LHCN-M2 (cell line): ENCODE results near the gene EXOC1L. TPM values are rescaled to one million over a fixed set of nuclear protein-coding genes. Genes with fewer than 3 reads are reported as not detected.
"Not testable (repeated sequence)": the region's sequence is repeated elsewhere in the genome, so short reads cannot be mapped to it uniquely, and the experiment has no call there.

Experiments
- DNase-seq: peaks from one replicate; pipeline ENCODE4 v3.0.0-alpha.2; 2012; ENCODE audit warnings: low read depth
- total RNA-seq: library from RNA; depleted of rRNA; stranded (reverse); fragments of >200 nt; gene quantifications from 2 replicates; pipeline ENCODE4 v1.2.3, GENCODE V29; 2014

EXOC1L gene
- total RNA-seq, 1 experiment from 2014 or later = not detected

DNA sequence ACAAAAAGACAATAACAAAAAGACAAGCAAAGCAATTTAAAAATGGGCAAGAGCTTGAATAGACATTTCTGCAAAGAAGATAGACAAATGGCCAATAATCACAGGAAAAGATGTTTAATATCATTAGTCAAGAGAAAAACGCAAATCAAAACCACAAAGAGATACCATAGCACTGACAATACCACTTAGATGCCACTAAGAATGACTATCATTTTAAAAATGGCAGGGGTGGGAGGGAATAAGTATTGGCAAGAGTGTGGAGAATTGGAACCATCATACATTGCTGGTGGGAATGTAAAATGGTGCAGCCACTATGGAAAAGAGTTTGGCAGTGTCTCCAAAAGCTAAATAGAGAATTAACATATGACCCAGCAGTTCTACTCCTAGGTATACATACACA lies 18.8 kb downstream of the EXOC1L start:
- peak; percentile 16 for DNase-seq

DNA sequence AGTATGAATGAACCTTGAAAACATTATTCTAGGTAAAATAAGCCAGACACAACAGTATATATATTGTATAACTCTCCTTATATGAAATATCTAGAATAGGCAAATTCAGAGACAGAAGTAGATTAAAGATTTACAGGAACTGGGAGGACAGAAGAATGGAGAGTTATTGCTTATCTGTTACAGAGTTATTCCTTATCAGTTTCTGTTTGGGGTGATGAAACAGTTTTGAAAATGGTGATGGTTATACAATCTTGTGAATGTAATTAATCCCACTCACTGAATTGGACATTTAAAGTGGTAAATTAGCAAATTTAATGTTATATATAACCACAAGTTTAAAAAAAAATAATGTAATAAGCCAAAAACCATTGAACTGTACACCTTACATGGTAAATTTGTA lies 19.4 kb downstream of the EXOC1L start:
- no peak for DNase-seq

- no peak for DNase-seq
Measured at GRCh38 chr4:55840956-55841355, 21.4 kb downstream of the EXOC1L start.

DNA sequence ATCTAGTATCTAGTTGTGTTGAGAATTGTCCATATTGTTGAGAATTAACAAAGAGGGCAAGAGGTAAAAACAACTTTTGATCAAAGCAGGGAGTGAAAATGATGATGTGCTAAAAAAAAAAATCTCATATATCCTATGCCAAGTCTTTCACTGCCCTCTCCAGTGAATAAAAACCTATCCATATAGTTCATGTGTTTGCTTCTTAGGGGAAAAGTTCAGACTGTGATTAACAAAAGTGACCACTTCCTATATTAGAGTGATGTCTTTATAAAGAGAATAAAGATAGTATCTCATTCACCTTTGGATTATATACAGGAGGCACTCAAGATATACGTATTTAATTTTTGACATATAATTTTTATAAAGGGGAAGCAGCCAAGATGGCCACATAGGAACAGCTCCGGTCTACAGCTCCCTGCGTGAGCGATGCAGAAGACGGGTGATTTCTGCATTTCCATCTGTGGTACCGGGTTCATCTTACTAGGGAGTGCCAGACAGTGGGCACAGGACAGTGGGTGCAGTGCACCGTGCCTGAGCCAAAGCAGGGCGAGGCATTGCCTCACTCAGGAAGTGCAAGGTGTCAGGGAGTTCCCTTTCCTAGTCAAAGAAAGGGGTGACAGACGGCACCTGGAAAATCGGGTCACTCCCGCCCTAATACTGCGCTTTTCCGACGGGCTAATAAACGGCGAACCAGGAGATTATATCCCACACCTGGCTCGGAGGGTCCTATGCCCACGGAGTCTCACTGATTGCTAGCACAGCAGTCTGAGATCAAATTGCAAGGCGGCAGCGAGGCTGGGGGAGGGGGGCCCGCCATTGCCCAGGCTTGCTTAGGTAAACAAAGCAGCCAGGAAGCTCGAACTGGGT lies 22.0 kb downstream of the EXOC1L start:
- DNase-seq = not testable (repeated sequence)

- DNase-seq = not testable (repeated sequence)
Measured at GRCh38 chr4:55842312-55842711, 22.7 kb downstream of the EXOC1L start.

DNA sequence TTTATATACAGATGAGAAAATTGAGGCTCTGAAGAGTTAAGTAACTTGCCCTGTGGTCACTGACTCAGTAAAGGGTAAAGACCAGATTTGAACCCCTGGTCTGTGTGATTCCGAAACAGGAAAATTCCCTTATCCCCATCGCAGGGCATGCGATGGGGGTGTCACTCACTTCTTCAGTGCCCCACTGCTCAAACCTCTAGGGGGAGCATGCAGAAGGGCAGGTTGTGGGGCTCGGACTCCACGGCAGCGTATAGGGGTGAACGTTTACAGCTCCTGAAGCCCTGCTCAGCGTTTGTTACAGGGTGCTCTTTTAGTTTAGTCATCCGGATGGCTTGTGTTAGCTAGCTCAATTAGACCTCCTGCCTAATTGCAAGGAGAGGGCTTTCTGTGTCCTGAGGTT lies 30.1 kb downstream of the EXOC1L start:
- DNase-seq = no peak

- DNase-seq = no peak
Measured at GRCh38 chr4:55851885-55852284, 32.3 kb downstream of the EXOC1L start.

DNA sequence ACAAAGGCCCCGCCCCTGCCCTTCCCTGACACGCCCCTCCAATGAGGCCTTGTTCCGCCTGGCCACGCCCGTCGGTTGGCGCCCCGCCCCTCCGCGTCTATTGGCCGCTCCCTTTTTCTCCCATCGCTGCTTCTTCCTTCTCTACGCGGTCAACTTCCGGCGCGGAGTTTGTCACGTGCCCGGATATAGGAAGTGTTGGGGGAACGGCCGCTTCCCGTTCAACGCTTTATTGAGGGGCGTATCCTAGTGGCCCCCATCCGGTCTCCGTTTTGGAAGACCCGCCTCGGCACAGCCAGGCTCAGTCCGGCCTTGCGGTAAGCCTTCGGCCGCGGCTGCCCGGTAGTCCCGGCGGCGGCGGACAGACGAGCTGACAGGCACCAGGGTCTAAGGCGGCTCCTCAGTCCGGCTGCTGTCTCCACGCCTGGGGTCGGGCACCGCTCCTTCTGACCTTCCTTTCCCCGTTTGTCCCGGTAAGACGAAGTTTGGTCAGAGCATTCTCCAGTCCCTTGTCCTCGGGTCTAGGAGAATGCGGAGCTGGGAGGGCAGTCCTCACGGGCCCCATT lies 34.0 kb downstream of the EXOC1L start, which contains the start of gene EXOC1:
Gene EXOC1 (plus strand): TSS at position 165 of the 563 bp plus-strand sequence. CDS start 4,676 bp downstream, outside the sequence.
- peak; percentile 97 for DNase-seq

DNA sequence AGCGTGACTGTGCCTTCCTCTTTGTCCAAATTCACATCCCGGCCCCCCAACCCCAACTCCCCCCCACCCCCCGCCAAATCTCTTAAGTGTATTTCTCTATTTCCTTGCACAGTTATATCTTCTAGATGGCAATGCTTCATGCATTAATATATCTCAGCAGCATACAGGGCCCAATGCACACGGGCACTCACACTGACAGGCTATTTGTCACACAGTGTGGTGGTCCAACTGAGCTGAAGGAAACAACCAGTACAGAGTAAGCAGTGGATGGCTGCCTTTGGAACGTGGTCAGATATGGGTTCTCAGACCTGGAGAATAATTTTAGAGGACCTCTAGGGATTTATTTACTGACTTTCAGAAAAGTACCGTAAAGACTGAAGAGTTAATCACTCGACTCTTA lies 34.5 kb downstream of the EXOC1L start:
- peak; percentile 12 for DNase-seq

GRCh38 chr4:55857586-55857985 lies 38.0 kb downstream of the EXOC1L start:
- no peak for DNase-seq

DNA sequence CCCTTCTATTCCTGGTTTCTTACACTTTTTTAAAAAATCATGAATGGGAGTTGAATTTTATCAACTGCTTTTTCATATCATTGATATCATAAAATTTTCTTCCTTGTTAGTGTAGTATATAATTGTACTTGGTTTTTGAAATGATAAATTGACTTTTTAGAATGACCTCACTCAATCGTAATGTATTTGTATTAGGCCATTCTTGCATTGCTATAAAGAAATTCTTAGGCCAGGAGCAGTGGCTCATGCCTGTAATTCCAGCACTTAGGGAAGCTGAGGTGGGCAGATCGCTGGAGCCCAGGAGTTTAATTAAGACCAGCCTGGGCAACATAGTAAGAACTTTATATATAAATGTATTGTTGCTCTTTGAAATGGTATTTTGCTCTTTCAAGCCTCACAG lies 40.1 kb downstream of the EXOC1L start:
- no peak for DNase-seq

DNA sequence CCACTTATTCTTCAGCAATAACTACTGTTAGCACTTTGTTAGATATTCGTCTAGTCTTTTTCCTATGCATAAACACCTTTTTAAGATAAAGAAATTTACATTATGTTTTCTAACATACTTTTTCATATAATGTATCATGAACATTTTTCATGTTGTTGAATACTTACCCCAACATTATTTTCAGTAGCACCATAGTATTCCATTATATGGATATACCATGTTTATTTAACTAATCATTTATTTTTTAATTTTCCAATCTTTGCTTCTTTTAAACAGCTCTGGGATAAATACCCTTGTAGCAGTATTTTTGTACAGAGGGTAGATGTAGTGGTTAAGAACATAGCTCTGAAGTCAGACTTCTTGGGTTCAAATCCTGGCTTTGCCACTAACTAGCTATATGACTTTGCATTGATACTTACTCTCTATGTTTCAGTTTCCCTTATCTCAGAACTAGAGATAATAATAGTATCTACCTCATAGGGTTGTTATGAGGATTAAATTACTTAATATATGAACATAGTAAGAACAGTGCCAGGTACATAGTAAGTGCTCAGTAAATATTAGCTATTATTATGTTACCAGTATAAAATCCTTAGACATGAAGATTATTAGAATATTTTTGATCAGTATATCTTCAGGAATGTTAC lies 45.1 kb downstream of the EXOC1L start:
- no peak for DNase-seq

DNA sequence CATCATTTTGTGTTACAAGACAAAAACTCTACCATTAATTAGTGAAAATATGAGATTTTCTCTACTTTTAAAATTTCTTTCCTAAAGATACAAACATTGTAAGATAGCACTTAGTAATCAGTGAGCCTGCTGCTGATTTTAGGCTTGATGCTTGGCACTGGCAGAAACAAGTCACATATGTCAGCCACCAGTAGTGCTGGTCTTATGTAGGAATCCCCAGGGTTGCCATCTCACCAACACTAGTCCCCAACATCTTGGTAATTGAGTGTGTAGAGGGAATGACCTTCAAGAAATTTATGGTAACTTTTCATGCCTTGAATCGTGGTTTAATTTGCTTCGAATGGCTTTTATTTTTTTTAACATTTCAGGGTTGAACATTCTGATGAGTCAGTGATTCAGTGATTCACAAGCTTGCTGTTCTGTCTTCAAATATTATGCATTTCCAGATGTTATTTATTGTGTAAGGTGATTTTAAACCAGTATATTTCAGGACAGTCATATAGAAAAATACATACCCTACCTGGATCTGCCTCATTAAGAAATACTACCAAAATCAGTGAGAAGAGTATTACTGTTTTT lies 45.7 kb downstream of the EXOC1L start:
- peak; percentile 63 for DNase-seq

DNA sequence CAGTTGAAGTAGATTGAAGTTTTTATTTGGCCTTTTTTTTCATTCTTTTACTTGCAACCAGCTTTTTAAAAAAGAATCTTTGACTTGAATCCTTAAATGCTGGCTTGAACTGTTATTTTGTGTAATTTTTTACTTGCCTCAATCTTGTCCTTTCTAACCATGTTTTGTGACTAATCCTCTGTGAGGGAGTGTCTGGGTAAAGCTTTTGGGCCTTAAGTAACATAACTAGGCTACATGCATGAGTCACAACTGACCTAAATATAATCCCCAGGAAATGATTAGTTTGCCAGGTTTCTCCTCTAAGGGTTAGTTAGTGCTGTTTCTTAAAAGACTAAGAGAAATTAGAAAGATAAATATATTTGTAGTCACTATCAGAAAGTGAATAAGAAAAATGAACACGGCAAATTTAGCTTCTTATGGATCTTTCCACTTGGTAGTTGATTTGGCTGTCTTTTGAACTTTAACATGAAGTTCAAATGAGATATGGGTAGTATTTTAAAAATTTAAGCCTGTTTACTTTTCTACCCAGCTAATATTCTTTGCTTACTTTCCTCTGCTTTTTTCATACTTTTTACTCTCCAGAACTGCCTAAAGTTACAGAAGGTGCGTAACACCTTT lies 46.8 kb downstream of the EXOC1L start:
- peak; percentile 93 for DNase-seq

- peak; percentile 74 for DNase-seq
Measured at GRCh38 chr4:55866973-55867574, 47.5 kb downstream of the EXOC1L start.

DNA sequence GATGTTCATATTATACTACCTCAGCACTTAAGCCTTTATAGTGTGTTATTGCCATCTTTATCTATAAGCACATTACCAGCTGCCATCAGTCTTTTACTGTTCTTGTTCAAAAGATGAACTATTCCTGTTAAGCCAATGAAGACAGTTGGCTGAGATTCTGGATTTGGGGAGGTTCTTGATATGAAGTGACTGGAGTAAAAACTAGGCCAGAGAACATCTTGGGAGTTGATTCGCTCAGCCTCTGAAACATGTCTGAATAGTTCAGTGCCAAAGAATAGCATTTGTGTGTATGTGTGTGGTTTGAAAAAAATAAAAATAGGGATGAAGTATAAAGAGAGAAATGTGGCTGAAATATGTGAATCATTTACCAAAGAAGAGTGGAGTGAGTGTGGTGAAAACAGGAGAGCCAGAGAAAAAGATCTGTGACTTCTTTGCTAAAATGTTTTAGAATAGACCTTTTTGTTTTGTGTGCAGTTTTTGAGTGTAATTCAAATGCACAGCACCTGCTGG lies 49.0 kb downstream of the EXOC1L start:
- no peak for DNase-seq

DNA sequence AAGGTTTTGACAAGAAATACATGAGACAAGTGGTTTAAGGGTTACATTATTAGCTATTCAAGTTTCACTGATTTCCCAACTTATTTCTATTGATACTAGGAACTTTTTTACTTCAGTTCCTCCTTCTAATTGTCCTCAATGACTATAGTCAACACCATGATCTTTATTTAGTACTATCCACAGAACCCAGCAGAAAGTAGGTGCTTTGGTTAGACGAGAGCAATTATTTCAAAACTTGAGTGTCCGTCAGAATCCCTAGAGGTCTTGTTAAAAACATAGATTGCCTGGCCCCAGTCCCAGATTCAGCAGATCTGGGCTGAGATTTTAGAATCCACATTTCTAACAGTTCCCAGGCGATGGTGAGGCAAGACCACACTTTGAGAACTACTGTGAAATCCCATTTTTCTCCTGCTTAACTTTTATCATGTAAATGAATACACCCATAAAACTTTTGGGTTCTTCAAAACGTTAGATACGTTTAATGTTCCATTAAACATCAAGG lies 51.8 kb downstream of the EXOC1L start:
- DNase-seq = no peak

DNA sequence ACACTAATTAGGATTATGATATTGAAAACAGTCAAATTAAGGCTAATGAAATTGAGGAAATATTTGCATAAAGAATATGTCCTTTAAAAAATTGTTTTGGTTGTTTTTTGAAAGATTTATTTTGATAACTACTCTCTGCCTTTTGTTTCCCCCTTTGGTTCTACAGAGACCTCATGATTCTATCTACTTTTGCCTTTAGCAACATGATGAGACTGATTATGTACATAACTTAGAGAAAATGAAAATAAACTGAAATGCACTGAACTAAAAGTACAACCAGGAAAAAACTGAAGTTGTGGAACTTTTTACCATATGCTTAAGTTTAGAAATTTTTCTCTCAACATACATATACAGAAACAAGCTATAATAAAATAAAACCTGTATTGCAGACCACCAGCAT lies 55.2 kb downstream of the EXOC1L start:
- DNase-seq = no peak

- no peak for DNase-seq
Measured at GRCh38 chr4:55876387-55876786, 56.8 kb downstream of the EXOC1L start.

GRCh38 chr4:55879224-55879623 lies 59.6 kb downstream of the EXOC1L start:
- no peak for DNase-seq
